ENCODE results near the gene MAU2.

DNA sequence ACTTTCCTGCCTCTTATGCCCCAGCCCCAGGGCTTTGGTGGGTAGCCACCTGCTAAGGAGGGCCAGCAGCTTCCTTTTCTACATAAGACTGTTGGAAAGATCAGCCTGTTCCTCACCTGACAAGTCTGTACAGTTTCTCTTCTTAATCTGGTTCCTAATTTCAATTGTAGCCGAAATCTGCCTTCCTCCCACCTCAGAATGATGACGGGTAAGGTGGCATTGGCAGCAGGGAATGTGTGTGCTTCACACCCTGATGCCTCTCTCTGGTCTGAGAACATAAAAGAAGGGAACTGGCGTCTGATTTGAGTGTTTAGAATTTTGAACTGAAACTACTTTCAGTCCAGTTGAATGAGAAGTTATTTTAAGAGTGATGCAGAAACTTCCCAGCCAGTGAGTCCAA, 16.0 kb downstream of the MAU2 start:
- TF ChIP-seq EZH2 (IDR thresholded peaks at IDR 0.05; ENCODE audit: borderline replicate concordance, low read depth, low read length, poor library complexity, severe bottlenecking): no peak
- TF ChIP-seq, protein P1, sequence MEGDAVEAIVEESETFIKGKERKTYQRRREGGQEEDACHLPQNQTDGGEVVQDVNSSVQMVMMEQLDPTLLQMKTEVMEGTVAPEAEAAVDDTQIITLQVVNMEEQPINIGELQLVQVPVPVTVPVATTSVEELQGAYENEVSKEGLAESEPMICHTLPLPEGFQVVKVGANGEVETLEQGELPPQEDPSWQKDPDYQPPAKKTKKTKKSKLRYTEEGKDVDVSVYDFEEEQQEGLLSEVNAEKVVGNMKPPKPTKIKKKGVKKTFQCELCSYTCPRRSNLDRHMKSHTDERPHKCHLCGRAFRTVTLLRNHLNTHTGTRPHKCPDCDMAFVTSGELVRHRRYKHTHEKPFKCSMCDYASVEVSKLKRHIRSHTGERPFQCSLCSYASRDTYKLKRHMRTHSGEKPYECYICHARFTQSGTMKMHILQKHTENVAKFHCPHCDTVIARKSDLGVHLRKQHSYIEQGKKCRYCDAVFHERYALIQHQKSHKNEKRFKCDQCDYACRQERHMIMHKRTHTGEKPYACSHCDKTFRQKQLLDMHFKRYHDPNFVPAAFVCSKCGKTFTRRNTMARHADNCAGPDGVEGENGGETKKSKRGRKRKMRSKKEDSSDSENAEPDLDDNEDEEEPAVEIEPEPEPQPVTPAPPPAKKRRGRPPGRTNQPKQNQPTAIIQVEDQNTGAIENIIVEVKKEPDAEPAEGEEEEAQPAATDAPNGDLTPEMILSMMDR (conservative IDR thresholded peaks at IDR 0.05; ENCODE audit: low read depth, low read length): no peak
